Parathyroid adenoma (tissue), 2 donors: ENCODE results near the gene CLDN7.
A peak's percentile ranks its signal among the peaks of the same experiment; 100 is the strongest.

Experiments
- H2AFZ ChIP-seq: fragments of 300-600 bp; sonication (generic); one replicate; pipeline ENCODE4 v1.7.0; 2017; ENCODE audit warnings: antibody characterized with exemption, mild to moderate bottlenecking
- H3K27ac ChIP-seq: fragments of 300-600 bp; sonication (generic); one replicate; pipeline ENCODE4 v1.7.0; 2017
- H3K27me3 ChIP-seq: fragments of 300-600 bp; sonication (generic); one replicate; pipeline ENCODE4 v1.7.0; 2017; ENCODE audit warnings: low read length; ENCODE audit not compliant: control insufficient read depth, insufficient read depth
- H3K36me3 ChIP-seq: fragments of 300-600 bp; sonication (generic); one replicate; pipeline ENCODE4 v1.7.0; 2017; ENCODE audit warnings: low read length; ENCODE audit not compliant: control insufficient read depth, insufficient read depth
- H3K4me1 ChIP-seq: fragments of 300-600 bp; sonication (generic); one replicate; pipeline ENCODE4 v1.7.0; 2017; ENCODE audit warnings: control low read depth
- H3K4me2 ChIP-seq: fragments of 300-600 bp; sonication (generic); one replicate; pipeline ENCODE4 v1.7.0; 2017; ENCODE audit warnings: low read length
- H3K4me3 ChIP-seq: fragments of 300-600 bp; sonication (generic); one replicate; pipeline ENCODE4 v1.7.0; 2017; ENCODE audit warnings: low read depth, low read length
- H3K79me2 ChIP-seq: fragments of 300-600 bp; sonication (generic); one replicate; pipeline ENCODE4 v1.7.0; 2017; ENCODE audit warnings: control low read depth
- H3K9ac ChIP-seq: fragments of 300-600 bp; sonication (generic); one replicate; pipeline ENCODE4 v1.7.0; 2017; ENCODE audit warnings: mild to moderate bottlenecking
- H3K9me3 ChIP-seq: fragments of 300-600 bp; sonication (generic); one replicate; pipeline ENCODE4 v1.7.0; 2017; ENCODE audit warnings: low read length; ENCODE audit not compliant: control insufficient read depth
- TF ChIP-seq, protein P1 (sequence below): fragments of 300-600 bp; sonication (generic); IDR thresholded peaks from one replicate; pipeline ENCODE4 v1.7.0; 2017; ENCODE audit warnings: antibody characterized with exemption, mild to moderate bottlenecking
- donor health status: primary hyperparathyroidism.

CLDN7 gene

DNA sequence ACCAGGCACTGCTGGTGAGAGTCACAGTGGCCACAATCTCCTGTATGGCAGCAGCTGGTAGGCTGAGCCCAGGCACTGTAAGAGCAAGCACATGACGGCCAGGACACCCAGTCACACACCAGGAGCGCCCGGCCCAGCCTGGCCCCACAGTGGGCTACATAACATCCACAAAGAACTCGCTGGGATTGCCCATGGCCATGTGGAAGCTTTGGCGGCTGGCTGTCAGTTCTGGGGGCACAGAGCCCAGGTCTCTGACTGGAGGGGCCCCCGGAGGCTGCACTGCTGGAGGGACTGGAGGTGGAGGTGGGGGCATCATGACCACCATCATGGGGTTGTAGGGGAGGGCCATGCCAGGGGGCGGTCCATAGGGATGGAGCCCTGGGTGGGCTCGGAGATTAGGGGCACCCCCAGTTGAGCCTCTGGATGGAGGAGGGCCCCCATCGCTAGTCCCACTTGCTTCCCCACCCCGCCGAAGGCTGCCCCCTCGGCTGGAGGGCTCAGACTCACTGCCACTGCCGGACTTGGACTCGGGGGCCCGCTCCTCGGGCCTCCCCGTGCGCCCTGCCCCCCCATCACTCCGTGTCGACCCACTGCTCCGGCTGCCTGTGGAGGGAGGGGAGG is 36.5 kb downstream of the CLDN7 start:
- Histone ChIP-seq H3K36me3 (no peaks in the 10 kb centered on the region), H3K9me3 (no peaks in the 10 kb centered on the region), H2AFZ (no peak overlapping the region), H3K27me3 (no peaks in the 10 kb centered on the region), H3K79me2 (peaks cover 28% of the 10 kb centered on the region), H3K27ac (no peak overlapping the region), H3K9ac (no peak overlapping the region), H3K4me2 (no peak overlapping the region), H3K4me1 (peaks cover 29% of the 10 kb centered on the region), H3K4me3 (no peak overlapping the region)
- TF ChIP-seq, protein P1, sequence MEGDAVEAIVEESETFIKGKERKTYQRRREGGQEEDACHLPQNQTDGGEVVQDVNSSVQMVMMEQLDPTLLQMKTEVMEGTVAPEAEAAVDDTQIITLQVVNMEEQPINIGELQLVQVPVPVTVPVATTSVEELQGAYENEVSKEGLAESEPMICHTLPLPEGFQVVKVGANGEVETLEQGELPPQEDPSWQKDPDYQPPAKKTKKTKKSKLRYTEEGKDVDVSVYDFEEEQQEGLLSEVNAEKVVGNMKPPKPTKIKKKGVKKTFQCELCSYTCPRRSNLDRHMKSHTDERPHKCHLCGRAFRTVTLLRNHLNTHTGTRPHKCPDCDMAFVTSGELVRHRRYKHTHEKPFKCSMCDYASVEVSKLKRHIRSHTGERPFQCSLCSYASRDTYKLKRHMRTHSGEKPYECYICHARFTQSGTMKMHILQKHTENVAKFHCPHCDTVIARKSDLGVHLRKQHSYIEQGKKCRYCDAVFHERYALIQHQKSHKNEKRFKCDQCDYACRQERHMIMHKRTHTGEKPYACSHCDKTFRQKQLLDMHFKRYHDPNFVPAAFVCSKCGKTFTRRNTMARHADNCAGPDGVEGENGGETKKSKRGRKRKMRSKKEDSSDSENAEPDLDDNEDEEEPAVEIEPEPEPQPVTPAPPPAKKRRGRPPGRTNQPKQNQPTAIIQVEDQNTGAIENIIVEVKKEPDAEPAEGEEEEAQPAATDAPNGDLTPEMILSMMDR = no peak

DNA sequence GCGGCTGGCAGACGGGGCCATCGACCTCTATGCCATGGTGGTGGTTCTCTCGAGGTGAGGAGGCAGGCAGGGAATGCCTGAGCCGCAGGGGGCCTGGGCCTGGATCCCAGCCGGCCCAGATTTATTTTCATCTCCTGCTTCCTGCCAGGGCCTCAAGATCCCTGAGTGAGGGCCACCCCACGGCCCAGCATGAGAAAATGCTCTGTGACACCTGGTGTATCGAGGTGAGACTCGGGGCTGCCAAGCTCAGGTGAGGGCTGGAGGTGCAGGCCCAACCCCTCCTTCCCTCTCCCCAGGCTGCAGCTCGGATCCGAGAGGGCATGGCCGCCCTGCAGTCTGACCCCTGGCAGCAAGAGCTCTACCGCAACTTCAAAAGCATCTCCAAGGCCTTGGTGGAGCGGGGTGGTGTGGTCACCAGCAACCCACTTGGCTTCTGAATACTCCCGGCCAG is 37.6 kb downstream of the CLDN7 start:
- Histone ChIP-seq H3K27ac (no peak overlapping the region), H3K9me3 (no peaks in the 10 kb centered on the region), H3K4me2 (no peak overlapping the region), H3K27me3 (no peaks in the 10 kb centered on the region), H3K36me3 (no peaks in the 10 kb centered on the region), H3K4me3 (no peak overlapping the region), H3K79me2 (peaks cover 18% of the 10 kb centered on the region), H2AFZ (no peak overlapping the region), H3K4me1 (peaks cover 29% of the 10 kb centered on the region), H3K9ac (no peak overlapping the region)
- TF ChIP-seq, protein P1 = no peak

DNA sequence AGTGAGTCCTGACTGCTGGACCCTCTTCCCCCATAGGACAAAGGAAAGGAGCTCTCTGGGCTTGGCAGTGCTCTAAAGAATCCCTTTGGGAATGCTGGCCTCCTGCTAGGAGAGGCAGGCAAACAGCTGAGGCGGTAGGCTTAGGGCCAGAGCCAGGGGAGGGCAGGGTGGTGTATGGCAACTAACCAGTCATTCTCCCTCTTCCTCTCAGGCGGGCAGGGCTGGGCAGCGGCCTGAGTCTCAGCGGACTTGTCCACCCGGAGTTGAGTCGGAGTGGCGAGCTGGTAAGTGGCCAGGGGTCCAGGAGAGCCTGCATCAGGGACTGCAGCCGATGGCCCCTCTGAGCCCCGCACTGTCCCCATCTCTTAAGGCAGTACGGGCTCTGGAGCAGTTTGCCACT is 38.2 kb downstream of the CLDN7 start:
- Histone ChIP-seq H3K4me2 (no peak overlapping the region), H3K27ac (peak overlapping the region; percentile 46), H3K79me2 (peaks cover 12% of the 10 kb centered on the region), H3K9ac (no peak overlapping the region), H3K36me3 (no peaks in the 10 kb centered on the region), H2AFZ (no peak overlapping the region), H3K9me3 (no peaks in the 10 kb centered on the region), H3K4me1 (peaks cover 30% of the 10 kb centered on the region), H3K4me3 (no peak overlapping the region), H3K27me3 (no peaks in the 10 kb centered on the region)
- TF ChIP-seq, protein P1 = no peak

DNA sequence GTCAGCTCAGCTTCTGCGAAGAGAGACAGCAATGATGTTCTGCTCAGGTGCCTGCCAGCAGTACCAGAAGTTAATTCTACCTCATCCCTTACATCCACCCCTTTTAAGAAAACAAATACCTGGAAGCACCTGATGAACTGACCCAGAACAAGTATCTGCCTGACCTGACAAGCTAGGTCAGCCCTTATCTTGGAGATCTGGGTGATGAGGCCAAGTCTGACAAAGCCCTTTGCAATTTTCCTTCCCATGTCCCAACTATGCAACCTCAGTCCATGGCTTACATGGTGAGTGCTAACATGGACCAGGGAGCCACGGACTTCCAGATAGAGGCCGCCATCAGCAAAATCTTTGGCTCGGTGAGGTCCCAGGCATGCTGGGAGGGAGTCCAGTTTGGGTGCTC is 38.9 kb downstream of the CLDN7 start:
- Histone ChIP-seq H3K4me3 (no peak overlapping the region), H3K4me1 (peaks cover 38% of the 10 kb centered on the region), H3K9ac (no peak overlapping the region), H3K79me2 (peaks cover 9% of the 10 kb centered on the region), H3K27ac (peak overlapping the region; percentile 46), H3K4me2 (peak overlapping the region; percentile 30), H3K9me3 (no peaks in the 10 kb centered on the region), H2AFZ (no peak overlapping the region), H3K27me3 (no peaks in the 10 kb centered on the region), H3K36me3 (no peaks in the 10 kb centered on the region)
- TF ChIP-seq, protein P1 = no peak

DNA sequence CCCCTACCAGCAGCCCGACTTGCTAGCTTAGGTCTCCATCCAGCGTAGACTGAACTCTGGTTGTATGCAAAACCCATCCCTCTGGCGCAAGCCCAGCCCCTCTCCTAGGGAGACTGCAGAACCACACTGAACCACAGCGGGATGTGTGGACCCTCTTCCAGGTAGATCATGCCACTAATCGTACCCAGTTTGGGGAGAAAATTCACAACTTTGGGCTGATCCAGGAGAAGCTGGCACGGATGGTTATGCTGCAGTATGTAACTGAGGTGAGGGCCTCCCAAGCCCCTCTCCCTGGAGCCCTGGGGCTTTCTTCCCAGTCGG is 39.3 kb downstream of the CLDN7 start:
- Histone ChIP-seq H3K36me3 (no peaks in the 10 kb centered on the region), H3K79me2 (peaks cover 9% of the 10 kb centered on the region), H3K27ac (peak overlapping the region; percentile 46), H3K9ac (no peak overlapping the region), H2AFZ (no peak overlapping the region), H3K27me3 (no peaks in the 10 kb centered on the region), H3K4me2 (peak overlapping the region; percentile 27), H3K4me3 (no peak overlapping the region), H3K4me1 (peaks cover 42% of the 10 kb centered on the region), H3K9me3 (no peaks in the 10 kb centered on the region)
- TF ChIP-seq, protein P1 = no peak
